Lower leg skin (tissue), 4 donors: Measurements from ENCODE around the gene C22orf15. TPM values are rescaled to one million over a fixed set of nuclear protein-coding genes. Genes with fewer than 3 reads are reported as not detected.

Experiments used
- DNase-seq, 2 donors: peaks; one replicate each; pipeline ENCODE4 v3.0.0-alpha.2; 2019; ENCODE audit warnings: low spot score in 2 of 2
- H3K4me3 ChIP-seq: fragments of 200-600 bp; sonication (generic); 2 replicates; pipeline ENCODE4 v1.5.1; 2017; ENCODE audit warnings: mild to moderate bottlenecking, low read depth; ENCODE audit not compliant: poor library complexity, severe bottlenecking
- POLR2A ChIP-seq, 2 donors: fragments of 450-650 bp; IDR thresholded peaks; one replicate each; pipeline ENCODE4 v1.6.1; 2016 to 2017; ENCODE audit warnings: antibody characterized with exemption in 2 of 2, mild to moderate bottlenecking in 1 of 2, moderate library complexity in 1 of 2
- WGBS, 2 donors: methylation state at CpG; one replicate each; pipeline ENCODE4 v1.1.5; 2018; 5-methylcytosine and 5-hydroxymethylcytosine counted together
- intact Hi-C: fragments of 100-400 bp; cut with DNase I; formaldehyde crosslinking; loops from one replicate; pipeline ENCODE4 v1.15.0; 2023; ENCODE audit warnings: low total_unique reads
- total RNA-seq, 4 donors: library from RNA; depleted of rRNA; stranded (reverse); fragments of >200 nt; gene quantifications; one replicate each; pipeline ENCODE4 v1.1.0, GENCODE V29; 2016
- TF ChIP-seq, protein P1 (sequence below), 3 donors: fragments of 450-650 bp; IDR thresholded peaks; one replicate each; pipeline ENCODE4 v1.5.1; 2016; ENCODE audit warnings: antibody characterized with exemption in 3 of 3, mild to moderate bottlenecking in 3 of 3, moderate library complexity in 2 of 3

Gene C22orf15
- total RNA-seq, 4 donors from 2014 or later, result not detected

DNA sequence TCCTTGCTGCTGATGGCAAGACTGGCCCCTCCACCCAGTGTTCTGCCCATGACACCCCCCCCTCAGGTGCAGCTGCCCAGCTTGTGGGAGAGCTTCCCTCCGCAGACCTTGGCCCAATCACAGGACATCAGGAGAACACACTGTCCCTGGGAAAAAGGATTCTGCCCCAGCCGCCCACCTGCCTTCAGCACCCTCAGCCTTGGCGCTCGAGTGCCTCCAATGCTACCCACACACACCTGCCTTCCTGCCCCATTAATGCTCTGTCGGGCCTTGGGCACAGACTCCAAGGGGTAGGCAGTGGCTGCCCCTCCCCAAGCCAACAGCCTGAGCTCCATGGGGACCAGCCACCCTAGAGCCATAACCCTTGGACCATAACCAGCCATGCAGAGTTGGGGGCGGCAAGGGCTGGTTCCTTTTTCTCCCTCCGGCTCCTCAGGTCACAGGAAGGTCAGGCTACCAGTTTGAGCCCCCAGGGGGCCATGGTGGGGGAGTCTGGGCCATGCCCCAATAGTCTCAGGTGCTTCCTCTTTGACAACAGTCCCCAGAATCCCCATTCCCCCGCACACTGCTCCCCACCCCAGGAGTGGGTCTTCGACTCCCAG, 10.6 kb upstream of the C22orf15 start:
- intact Hi-C loops, result no loop called here
- no peak overlapping the region for H3K4me3 ChIP-seq
- DNase-seq, result no peak
- TF ChIP-seq, protein P1, sequence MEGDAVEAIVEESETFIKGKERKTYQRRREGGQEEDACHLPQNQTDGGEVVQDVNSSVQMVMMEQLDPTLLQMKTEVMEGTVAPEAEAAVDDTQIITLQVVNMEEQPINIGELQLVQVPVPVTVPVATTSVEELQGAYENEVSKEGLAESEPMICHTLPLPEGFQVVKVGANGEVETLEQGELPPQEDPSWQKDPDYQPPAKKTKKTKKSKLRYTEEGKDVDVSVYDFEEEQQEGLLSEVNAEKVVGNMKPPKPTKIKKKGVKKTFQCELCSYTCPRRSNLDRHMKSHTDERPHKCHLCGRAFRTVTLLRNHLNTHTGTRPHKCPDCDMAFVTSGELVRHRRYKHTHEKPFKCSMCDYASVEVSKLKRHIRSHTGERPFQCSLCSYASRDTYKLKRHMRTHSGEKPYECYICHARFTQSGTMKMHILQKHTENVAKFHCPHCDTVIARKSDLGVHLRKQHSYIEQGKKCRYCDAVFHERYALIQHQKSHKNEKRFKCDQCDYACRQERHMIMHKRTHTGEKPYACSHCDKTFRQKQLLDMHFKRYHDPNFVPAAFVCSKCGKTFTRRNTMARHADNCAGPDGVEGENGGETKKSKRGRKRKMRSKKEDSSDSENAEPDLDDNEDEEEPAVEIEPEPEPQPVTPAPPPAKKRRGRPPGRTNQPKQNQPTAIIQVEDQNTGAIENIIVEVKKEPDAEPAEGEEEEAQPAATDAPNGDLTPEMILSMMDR (IDR thresholded peaks at IDR 0.05), result no peak
- 88 to 89% methylated on average over 9 of the region's 9 CpGs for WGBS, 2 donors

DNA sequence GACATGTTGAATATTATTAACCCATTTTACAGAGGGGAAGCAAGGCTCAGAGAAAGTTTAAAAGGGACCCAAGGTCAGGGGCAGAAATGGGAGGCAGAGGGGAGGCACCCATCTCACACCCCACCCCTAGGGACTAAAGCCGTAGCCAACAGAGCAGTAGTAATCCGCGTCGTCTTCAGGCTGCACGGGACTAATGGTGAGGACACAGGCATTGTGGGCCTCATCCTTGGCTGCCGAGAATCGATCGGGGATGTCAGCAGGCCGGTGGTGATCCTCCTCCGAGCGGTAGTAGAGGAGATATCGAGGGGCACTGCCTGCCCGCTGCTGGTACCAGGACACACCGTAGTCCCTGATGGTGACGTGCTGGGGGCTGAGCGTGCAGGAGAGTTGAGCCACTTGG, 10.0 kb upstream of the C22orf15 start:
- no peak overlapping the region for H3K4me3 ChIP-seq
- DNase-seq, result no peak
- TF ChIP-seq, protein P1 (IDR thresholded peaks at IDR 0.05), result no peak
- TF ChIP-seq POLR2A (IDR thresholded peaks at IDR 0.05), result no peak
- WGBS, 2 donors, result 92 to 96% methylated on average over 16 of the region's 16 CpGs
- intact Hi-C loops, result no loop called here

DNA sequence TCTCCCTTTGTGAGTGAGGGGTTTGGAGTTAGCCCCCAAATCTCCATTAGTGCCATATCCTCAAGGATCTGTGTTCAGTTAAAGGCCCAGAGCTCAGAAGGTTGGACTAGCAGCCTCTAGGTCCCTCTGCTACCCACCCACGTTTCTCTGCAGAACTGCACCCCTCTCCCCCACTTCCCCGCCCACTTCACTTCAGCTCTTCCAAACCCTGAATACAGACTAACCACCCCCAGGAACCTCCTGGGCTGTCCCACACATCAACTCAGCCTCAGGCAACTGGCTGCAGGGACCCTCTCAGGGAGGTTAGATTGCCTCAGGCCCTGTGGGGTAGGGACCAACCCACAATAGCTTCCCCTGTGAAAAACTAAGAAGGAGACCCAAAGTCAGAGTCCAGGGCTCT, 9.4 kb upstream of the C22orf15 start:
- TF ChIP-seq, protein P1 (IDR thresholded peaks at IDR 0.05), result no peak
- TF ChIP-seq POLR2A (IDR thresholded peaks at IDR 0.05), result no peak
- no peak overlapping the region for H3K4me3 ChIP-seq
- WGBS, 2 donors, result 79 to 80% methylated on average over 2 of the region's 2 CpGs
- no peak for DNase-seq
- intact Hi-C loops, result no loop called here

DNA sequence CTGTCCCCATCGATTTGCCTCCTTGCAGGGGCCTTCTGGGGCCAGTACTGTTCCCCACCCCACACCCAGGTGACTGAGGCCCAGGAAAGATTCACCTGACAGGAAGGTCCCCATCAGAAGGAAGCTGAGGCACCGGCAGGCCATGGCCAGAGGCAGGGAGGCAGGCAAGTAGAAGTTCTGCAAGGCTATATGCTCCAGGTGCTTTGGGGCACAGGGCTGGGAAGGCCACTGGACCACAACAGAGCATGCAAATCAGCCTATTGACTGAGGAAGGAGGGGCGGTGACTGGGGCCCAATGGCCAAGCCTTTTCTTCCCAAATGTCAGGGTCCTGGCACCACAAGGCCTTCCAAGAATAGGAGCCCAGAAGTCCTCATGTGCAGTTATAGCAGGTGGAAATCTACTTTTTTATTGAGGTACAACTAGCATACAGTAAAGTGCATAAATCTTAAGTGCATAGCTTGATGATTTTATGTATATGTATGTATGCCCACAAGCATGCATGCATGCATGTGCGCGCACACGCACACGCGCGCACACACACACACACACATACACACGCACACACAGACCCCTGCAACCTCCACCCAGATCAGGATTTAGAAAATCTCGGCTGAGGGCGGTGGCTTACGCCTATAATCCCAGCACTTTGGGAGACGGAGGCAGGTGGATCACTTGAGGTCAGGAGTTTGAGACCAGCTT, 8.4 kb upstream of the C22orf15 start, which contains the start of gene VPREB3:
Gene VPREB3 (minus strand): TSS at position 206 of the 700 bp plus-strand sequence. CDS start 62 bp downstream, at position 144.
- H3K4me3 ChIP-seq, result no peak within 1 kb of the TSS
- intact Hi-C loops, result no loop called here
- WGBS, 2 donors, result 89 to 93% methylated on average over 14 of the region's 14 CpGs
- TF ChIP-seq, protein P1 (IDR thresholded peaks at IDR 0.05), result no peak
- TF ChIP-seq POLR2A (IDR thresholded peaks at IDR 0.05), result no peak
- no peak for DNase-seq

DNA sequence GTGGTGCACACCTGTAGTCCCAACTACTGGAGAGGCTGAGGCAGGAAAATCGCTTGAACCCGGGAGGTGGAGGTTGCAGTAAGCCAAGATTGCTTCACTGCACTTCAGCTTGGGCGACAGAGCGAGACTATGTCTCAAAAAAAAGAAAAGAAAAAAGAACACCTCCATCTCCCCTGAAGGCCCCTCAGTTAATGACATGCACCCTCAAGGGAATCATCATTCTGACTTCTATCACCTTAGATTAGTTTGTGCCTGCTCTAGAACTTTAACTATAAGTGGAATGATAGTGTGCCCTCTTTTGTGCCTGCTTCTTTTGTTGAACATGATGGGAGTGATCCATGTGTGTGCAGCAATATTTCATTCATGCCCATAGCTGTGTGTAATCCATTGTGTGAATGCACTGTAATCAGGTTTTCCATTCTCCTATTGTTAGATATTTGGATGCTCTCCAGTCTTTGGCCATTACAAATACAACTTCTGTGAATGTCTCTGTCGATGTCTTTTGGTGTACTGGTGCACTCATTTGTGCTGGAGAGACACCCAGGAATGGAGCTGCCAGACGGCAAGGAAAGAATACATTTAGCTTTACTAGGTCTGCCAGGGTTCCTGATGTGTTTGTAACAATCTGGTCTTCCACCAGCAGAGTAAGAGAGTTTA, 7.7 kb upstream of the C22orf15 start:
- TF ChIP-seq, protein P1 (IDR thresholded peaks at IDR 0.05), result no peak
- no peak for TF ChIP-seq POLR2A (IDR thresholded peaks at IDR 0.05)
- DNase-seq, result no peak
- H3K4me3 ChIP-seq, result no peak overlapping the region
- WGBS, 2 donors, result 74 to 77% methylated on average over 6 of the region's 6 CpGs
- intact Hi-C loops, result no loop called here
